GM20000 (cell line): ENCODE results near the gene RCAN1.

ENCODE experiments used
- DNase-seq: peaks from one replicate; pipeline ENCODE4 v3.0.0; 2012; ENCODE audit warnings: low spot score
- CTCF ChIP-seq: IDR thresholded peaks from 2 replicates; pipeline ENCODE4 v1.5.1; 2012; ENCODE audit warnings: mild to moderate bottlenecking, control low read depth; ENCODE audit errors: extremely low read depth, missing control alignments

RCAN1 gene

GRCh38 chr21:34623516-34623915, 8.6 kb upstream of the RCAN1 start:
- TF ChIP-seq CTCF, result no peak
- DNase-seq, result no peak

GRCh38 chr21:34621434-34622350, 6.8 kb upstream of the RCAN1 start:
- no peak for DNase-seq
- TF ChIP-seq CTCF, result no peak

- no peak for TF ChIP-seq CTCF
- DNase-seq, result no peak
These were observed 5.1 kb upstream of the RCAN1 start for GRCh38 chr21:34619841-34620665.

- TF ChIP-seq CTCF, result no peak
- no peak for DNase-seq
These were observed 4.0 kb upstream of the RCAN1 start for GRCh38 chr21:34618941-34619340.

GRCh38 chr21:34617753-34618339, 2.9 kb upstream of the RCAN1 start:
- TF ChIP-seq CTCF, result no peak
- DNase-seq, result no peak

GRCh38 chr21:34615487-34615814, 538 bp upstream of the RCAN1 start:
- no peak for TF ChIP-seq CTCF
- no peak for DNase-seq
